OCI-LY1 (cell line): ENCODE results near the gene EGFL6.

Source experiments
- EZH2 ChIP-seq: fragments of 200-600 bp; sonication (generic), shearing (Covaris generic); IDR thresholded peaks from 2 replicates; pipeline ENCODE4 v1.8.0; 2017; ENCODE audit warnings: borderline replicate concordance, mixed run types, mild to moderate bottlenecking, antibody characterized with exemption, low read length, moderate library complexity, mixed read lengths
- TF ChIP-seq, protein P1 (sequence below): fragments of 200-600 bp; sonication (generic), shearing (Covaris generic); IDR thresholded peaks from 2 replicates; pipeline ENCODE4 v1.5.1; 2017; ENCODE audit warnings: mild to moderate bottlenecking, antibody characterized with exemption, low read length, moderate library complexity, mixed read lengths

DNA sequence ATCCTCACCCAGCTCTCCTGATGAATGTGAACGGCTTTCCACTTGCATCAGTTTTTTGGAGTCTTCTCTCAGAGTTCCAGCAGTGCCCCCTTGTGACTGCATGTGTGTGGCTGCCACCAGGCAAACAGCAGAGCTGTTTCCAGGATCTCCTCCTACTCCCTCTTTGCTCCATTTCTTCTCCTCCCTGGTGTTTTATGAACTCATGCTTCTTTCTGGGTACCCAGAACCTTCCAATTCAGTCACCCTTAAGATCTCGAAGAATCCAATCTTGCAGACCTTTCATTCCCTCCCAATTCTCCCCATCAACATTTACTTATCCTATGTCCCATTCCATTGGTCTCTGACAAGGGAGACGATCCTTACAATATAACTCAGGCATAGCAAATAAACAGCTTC, 76.8 kb downstream of the EGFL6 start:
- TF ChIP-seq, protein P1, sequence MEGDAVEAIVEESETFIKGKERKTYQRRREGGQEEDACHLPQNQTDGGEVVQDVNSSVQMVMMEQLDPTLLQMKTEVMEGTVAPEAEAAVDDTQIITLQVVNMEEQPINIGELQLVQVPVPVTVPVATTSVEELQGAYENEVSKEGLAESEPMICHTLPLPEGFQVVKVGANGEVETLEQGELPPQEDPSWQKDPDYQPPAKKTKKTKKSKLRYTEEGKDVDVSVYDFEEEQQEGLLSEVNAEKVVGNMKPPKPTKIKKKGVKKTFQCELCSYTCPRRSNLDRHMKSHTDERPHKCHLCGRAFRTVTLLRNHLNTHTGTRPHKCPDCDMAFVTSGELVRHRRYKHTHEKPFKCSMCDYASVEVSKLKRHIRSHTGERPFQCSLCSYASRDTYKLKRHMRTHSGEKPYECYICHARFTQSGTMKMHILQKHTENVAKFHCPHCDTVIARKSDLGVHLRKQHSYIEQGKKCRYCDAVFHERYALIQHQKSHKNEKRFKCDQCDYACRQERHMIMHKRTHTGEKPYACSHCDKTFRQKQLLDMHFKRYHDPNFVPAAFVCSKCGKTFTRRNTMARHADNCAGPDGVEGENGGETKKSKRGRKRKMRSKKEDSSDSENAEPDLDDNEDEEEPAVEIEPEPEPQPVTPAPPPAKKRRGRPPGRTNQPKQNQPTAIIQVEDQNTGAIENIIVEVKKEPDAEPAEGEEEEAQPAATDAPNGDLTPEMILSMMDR, result peak; percentile 58
- no peak for TF ChIP-seq EZH2
